WTC11 (cell line): ENCODE results near the gene RIF1. TPM values are rescaled to one million over a fixed set of nuclear protein-coding genes. Genes with fewer than 3 reads are reported as not detected.

Experiments
- ATAC-seq: fragments of 200-7000 bp; cut with Tn5 transposase; 2 replicates; pipeline ENCODE4 v1.10.0; 2021; ENCODE audit warnings: mild to moderate bottlenecking, moderate library complexity
- CTCF ChIA-PET: fragments of 300-600 bp; sonication (Branson Sonifier 250); formaldehyde crosslinking; loops from one replicate; lab custom pipeline; 2021; ENCODE audit warnings: antibody characterized with exemption; lab: Charles Lee
- POLR2A ChIA-PET: fragments of 350-600 bp; sonication (Branson Sonifier 250); formaldehyde crosslinking; loops from one replicate; lab custom pipeline; 2021; ENCODE audit warnings: antibody characterized with exemption; lab: Charles Lee
- DNase-seq: peaks from one replicate; pipeline ENCODE4 v3.0.0; 2021; ENCODE audit warnings: low spot score
- H3K27ac Mint-ChIP-seq: 2 replicates; pipeline ENCODE4 v1.8.0; 2021; ENCODE audit warnings: mixed read lengths
- H3K27me3 Mint-ChIP-seq: 2 replicates; pipeline ENCODE4 v1.8.0; 2021; ENCODE audit warnings: low read depth, mild to moderate bottlenecking, moderate library complexity, mixed read lengths
- H3K36me3 Mint-ChIP-seq: 2 replicates; pipeline ENCODE4 v1.8.0; 2021; ENCODE audit warnings: mixed read lengths
- H3K4me1 Mint-ChIP-seq: 2 replicates; pipeline ENCODE4 v1.8.0; 2022; ENCODE audit warnings: mixed read lengths
- H3K4me3 Mint-ChIP-seq: 2 replicates; pipeline ENCODE4 v1.8.0; 2021; ENCODE audit warnings: mild to moderate bottlenecking, moderate library complexity, mixed read lengths
- H3K9me3 Mint-ChIP-seq: 2 replicates; pipeline ENCODE4 v1.8.0; 2021; ENCODE audit warnings: mixed read lengths
- CDX4 ChIP-seq: fragments of 250-450 bp; sonication (Bioruptor Pico); IDR thresholded peaks from 2 replicates; pipeline ENCODE4 v1.9.0; 2021; ENCODE audit warnings: moderate library complexity, mild to moderate bottlenecking, inconsistent platforms, borderline replicate concordance
- E2F5 ChIP-seq: sonication (generic); formaldehyde crosslinking; IDR thresholded peaks from 2 replicates; pipeline ENCODE4 v1.8.1; 2022; ENCODE audit warnings: mild to moderate bottlenecking, moderate library complexity, missing genetic modification reagents
- EMX1 ChIP-seq: fragments of 250-450 bp; sonication (Bioruptor Pico); IDR thresholded peaks from 2 replicates; pipeline ENCODE4 v1.8.0; 2021; ENCODE audit warnings: mild to moderate bottlenecking
- KAT7 ChIP-seq: sonication (generic); formaldehyde crosslinking; IDR thresholded peaks from 2 replicates; pipeline ENCODE4 v1.8.1; 2023; ENCODE audit warnings: missing genetic modification reagents, mild to moderate bottlenecking, borderline replicate concordance
- MXD4 ChIP-seq: fragments of 250-450 bp; sonication (Bioruptor Pico); IDR thresholded peaks from 2 replicates; pipeline ENCODE4 v1.8.0; 2021; ENCODE audit warnings: mild to moderate bottlenecking, moderate library complexity, borderline replicate concordance
- NFATC4 ChIP-seq: fragments of 250-450 bp; sonication (Bioruptor Pico); IDR thresholded peaks from 2 replicates; pipeline ENCODE4 v1.9.0; 2021; ENCODE audit warnings: mild to moderate bottlenecking
- NFYB ChIP-seq: sonication (generic); formaldehyde crosslinking; conservative IDR thresholded peaks from 2 replicates; pipeline ENCODE4 v1.8.0; 2022; ENCODE audit warnings: low read depth, missing genetic modification reagents
- NR3C1 ChIP-seq: sonication (generic); formaldehyde crosslinking; conservative IDR thresholded peaks from 2 replicates; pipeline ENCODE4 v1.8.1; 2023; ENCODE audit warnings: low read depth, mild to moderate bottlenecking, missing genetic modification reagents
- PRRX2 ChIP-seq: fragments of 250-450 bp; sonication (Bioruptor Pico); IDR thresholded peaks from 2 replicates; pipeline ENCODE4 v1.8.0; 2021; ENCODE audit warnings: mild to moderate bottlenecking
- RORB ChIP-seq: fragments of 250-450 bp; sonication (Bioruptor Pico); IDR thresholded peaks from 2 replicates; pipeline ENCODE4 v1.9.0; 2021; ENCODE audit warnings: mild to moderate bottlenecking
- SP1 ChIP-seq: sonication (generic); formaldehyde crosslinking; conservative IDR thresholded peaks from 2 replicates; pipeline ENCODE4 v1.8.1; 2022; ENCODE audit warnings: missing genetic modification reagents
- TEAD4 ChIP-seq: sonication (generic); formaldehyde crosslinking; IDR thresholded peaks from 2 replicates; pipeline ENCODE4 v1.8.0; 2022; ENCODE audit warnings: mild to moderate bottlenecking, missing genetic modification reagents
- USF2 ChIP-seq: sonication (generic); formaldehyde crosslinking; IDR thresholded peaks from 2 replicates; pipeline ENCODE4 v1.8.1; 2023; ENCODE audit warnings: mild to moderate bottlenecking, missing genetic modification reagents, moderate library complexity
- ZNF121 ChIP-seq: sonication (generic); formaldehyde crosslinking; IDR thresholded peaks from 2 replicates; pipeline ENCODE4 v1.8.0; 2023; ENCODE audit warnings: missing genetic modification reagents
- ZNF416 ChIP-seq: fragments of 250-450 bp; sonication (Bioruptor Pico); IDR thresholded peaks from 2 replicates; pipeline ENCODE4 v1.9.0; 2021; ENCODE audit warnings: mild to moderate bottlenecking, inconsistent platforms
- ZNF532 ChIP-seq: fragments of 250-450 bp; sonication (Bioruptor Pico); IDR thresholded peaks from 2 replicates; pipeline ENCODE4 v1.9.0; 2021; ENCODE audit warnings: mild to moderate bottlenecking, borderline replicate concordance
- total RNA-seq: library from RNA; stranded (reverse); gene quantifications from 3 replicates; pipeline ENCODE4 v1.2.3, GENCODE V29; 2021

The RIF1 gene
- total RNA-seq, 1 experiment from 2014 or later: 96.9 TPM

- CTCF ChIA-PET: no interaction called here
- peaks cover 4% of the 10 kb centered on the region; the same call in 1 of the 2 replicates for H3K36me3 Mint-ChIP-seq
Observed at GRCh38 chr2:151395509-151396374, 14.0 kb upstream of the RIF1 start.

GRCh38 chr2:151399981-151400380 lies 9.7 kb upstream of the RIF1 start:
- H3K27ac Mint-ChIP-seq: no peak overlapping the region
- CTCF ChIA-PET: no interaction called here
- POLR2A ChIA-PET: no interaction called here
- TF ChIP-seq ZNF416: no peak
- TF ChIP-seq, all 79 proteins: peak for 0
- ATAC-seq (no peak), DNase-seq (no peak)
- H3K4me1 Mint-ChIP-seq: no peaks in the 10 kb centered on the region
- H3K36me3 Mint-ChIP-seq: no peaks in the 10 kb centered on the region; the same call in 1 of the 2 replicates
- peaks cover 13% of the 10 kb centered on the region for H3K9me3 Mint-ChIP-seq
- no peaks in the 10 kb centered on the region for H3K27me3 Mint-ChIP-seq
- no peak overlapping the region for H3K4me3 Mint-ChIP-seq

More at GRCh38 chr2:151395509-151396374, 14.0 kb upstream of the RIF1 start:
- H3K9me3 Mint-ChIP-seq: peaks cover 19% of the 10 kb centered on the region
- H3K27me3 Mint-ChIP-seq: no peaks in the 10 kb centered on the region
- no peak; the same call in 1 of the 2 replicates for ATAC-seq
- no peaks in the 10 kb centered on the region for H3K4me1 Mint-ChIP-seq
- DNase-seq: no peak
- POLR2A ChIA-PET: interaction anchor here (0.5 to 0.6 kb wide), 2 partner anchors 8 to 115 kb away, joined by 3 read pairs; no protein-coding TSS in a partner anchor
- H3K4me3 Mint-ChIP-seq: no peak overlapping the region
- TF ChIP-seq USF2 (CRISPR knock-in tag): no peak
- no peak for TF ChIP-seq MXD4 (CRISPR knock-in tag)
- no peak for TF ChIP-seq ZNF532 (CRISPR knock-in tag)
- TF ChIP-seq RORB (CRISPR knock-in tag): no peak
- no peak for TF ChIP-seq NFYB (CRISPR knock-in tag)
- no peak for TF ChIP-seq PRRX2 (CRISPR knock-in tag)
- TF ChIP-seq SP1 (CRISPR knock-in tag): no peak
- TF ChIP-seq E2F5 (CRISPR knock-in tag): no peak
- TF ChIP-seq NR3C1 (CRISPR knock-in tag): no peak
- TF ChIP-seq NFATC4 (CRISPR knock-in tag): no peak
- TF ChIP-seq TEAD4 (CRISPR knock-in tag): no peak
- no peak for TF ChIP-seq EMX1
- TF ChIP-seq CDX4 (CRISPR knock-in tag): no peak
- no peak for TF ChIP-seq ZNF121 (CRISPR knock-in tag)
- H3K27ac Mint-ChIP-seq: no peak overlapping the region

GRCh38 chr2:151401149-151401548 lies 8.6 kb upstream of the RIF1 start:
- ChIA-PET POLR2A (no interaction called here), CTCF (no interaction called here)

More at GRCh38 chr2:151401149-151401548, 8.6 kb upstream of the RIF1 start:
- no peak for TF ChIP-seq SP1 (CRISPR knock-in tag)
- TF ChIP-seq KAT7 (CRISPR knock-in tag): no peak
- Mint-ChIP-seq H3K4me1 (no peaks in the 10 kb centered on the region), H3K27ac (no peak overlapping the region), H3K4me3 (no peak overlapping the region), H3K9me3 (peaks cover 2% of the 10 kb centered on the region), H3K27me3 (no peaks in the 10 kb centered on the region), H3K36me3 (no peaks in the 10 kb centered on the region)
- no peak for ATAC-seq
- no peak for DNase-seq
